Hindlimb muscle (tissue), 1 donor: ENCODE data around the gene CDK4. TPM values are rescaled to one million over a fixed set of nuclear protein-coding genes. Genes with fewer than 3 reads are reported as not detected.

Source experiments
- polyA plus RNA-seq: library from polyadenylated mRNA; unstranded; fragments of 120-200 nt; gene quantifications from one replicate; pipeline ENCODE4 v1.2.1, GENCODE V29; 2013; ENCODE audit not compliant: insufficient read length

The CDK4 gene
- polyA plus RNA-seq, 1 donor = 133 TPM

Other genes with a start within 250 kb of the CDK4 start
- gene DDIT3, start 231.8 kb downstream of the CDK4 start, polyA plus RNA-seq = 9.2 TPM
- 46.2 TPM for gene MBD6, start 229.5 kb downstream of the CDK4 start, polyA plus RNA-seq
- 157 TPM for gene DCTN2, start 205.1 kb downstream of the CDK4 start, polyA plus RNA-seq
- not detected for gene KIF5A, start 202.3 kb downstream of the CDK4 start, polyA plus RNA-seq
- 12.1 TPM for gene PIP4K2C, start 161.1 kb downstream of the CDK4 start, polyA plus RNA-seq
- 21.8 TPM for gene DTX3, start 147.5 kb downstream of the CDK4 start, polyA plus RNA-seq
- gene ARHGEF25, start 140.9 kb downstream of the CDK4 start, polyA plus RNA-seq = 31.7 TPM
- gene B4GALNT1, start 119.1 kb downstream of the CDK4 start, polyA plus RNA-seq = 1.9 TPM
- 118 TPM for gene OS9, start 58.2 kb downstream of the CDK4 start, polyA plus RNA-seq
- 8.6 TPM for gene AGAP2, start 13.6 kb downstream of the CDK4 start, polyA plus RNA-seq
- 45.5 TPM for gene TSPAN31, start 7.3 kb downstream of the CDK4 start, polyA plus RNA-seq
- gene MARCHF9, start 2.8 kb upstream of the CDK4 start, polyA plus RNA-seq = 9.6 TPM
- gene CYP27B1, start 14.8 kb upstream of the CDK4 start, polyA plus RNA-seq = 1.0 TPM
- 22.1 TPM for gene METTL1, start 19.8 kb upstream of the CDK4 start, polyA plus RNA-seq
- gene EEF1AKMT3, start 20.3 kb upstream of the CDK4 start, polyA plus RNA-seq = 6.0 TPM
- 31.9 TPM for gene TSFM, start 30.5 kb upstream of the CDK4 start, polyA plus RNA-seq
- 18.5 TPM for gene AVIL, start 66.4 kb upstream of the CDK4 start, polyA plus RNA-seq
- 200 TPM for gene CTDSP2, start 94.4 kb upstream of the CDK4 start, polyA plus RNA-seq
- 10.4 TPM for gene ATP23, start 189.3 kb upstream of the CDK4 start, polyA plus RNA-seq